GM12878 (cell line): ENCODE data around the gene GNPNAT1. TPM values are rescaled to one million over a fixed set of nuclear protein-coding genes. Genes with fewer than 3 reads are reported as not detected.

ENCODE experiments used
- ATAC-seq: fragments of 200-7000 bp; cut with Tn5 transposase; 3 replicates; pipeline ENCODE4 v1.9.1; 2020; ENCODE audit warnings: mild to moderate bottlenecking, moderate library complexity
- BruUV-seq: library from RNA; stranded (reverse); fragments of 400-500 nt; replicated peaks from 2 replicates; lab custom pipeline; 2021; lab: Mats Ljungman, UMichigan
- CTCF ChIA-PET: fragments of 300-600 bp; sonication (Branson Sonifier 250); formaldehyde crosslinking; extraction: SDS; loops from one replicate; lab custom pipeline; 2021; ENCODE audit warnings: inconsistent platforms; lab: Yijun Ruan, JAX
- POLR2A ChIA-PET: fragments of 350-600 bp; formaldehyde crosslinking; extraction: SDS; loops from one replicate; lab custom pipeline; 2021; ENCODE audit warnings: inconsistent platforms; lab: Charles Lee
- RAD21 ChIA-PET: fragments of 300-600 bp; sonication (Branson Sonifier 250); formaldehyde crosslinking; loops from one replicate; lab custom pipeline; 2023; ENCODE audit warnings: antibody characterized with exemption; ENCODE audit not compliant: unreplicated experiment; lab: Charles Lee
- SMC1A ChIA-PET: fragments of 300-600 bp; sonication (Branson Sonifier 250); formaldehyde crosslinking; loops from one replicate; lab custom pipeline; 2023; ENCODE audit not compliant: unreplicated experiment, uncharacterized antibody; lab: Charles Lee
- DNase-seq: peaks from one replicate; pipeline ENCODE4 v3.0.0-alpha.2; 2011; ENCODE audit warnings: low read depth, low spot score
- FAIRE-seq: peaks from 3 replicates; lab custom pipeline; 2011; peaks lifted over from hg19 to GRCh38; lab: Jason Lieb, UNC
- H2AFZ ChIP-seq: 2 replicates; pipeline ENCODE4 v1.6.0; 2011; ENCODE audit warnings: low read depth, low read length, control low read depth; ENCODE audit not compliant: control insufficient read depth
- H3K27ac ChIP-seq: 2 replicates; pipeline ENCODE4 v1.5.1; 2011; ENCODE audit warnings: control low read depth; ENCODE audit not compliant: control insufficient read depth, insufficient read depth
- H3K27me3 ChIP-seq, 2 experiments: replicated peaks in 1 of 2; 2 replicates each; pipeline versions ENCODE4 v1.6.0 to v1.6.1; 2011; ENCODE audit warnings: low read length in 1 of 2; ENCODE audit not compliant: control insufficient read depth in 2 of 2, insufficient read depth in 2 of 2
- H3K36me3 ChIP-seq, 2 experiments: 2 replicates each; pipeline ENCODE4 v1.5.1; 2011; ENCODE audit warnings: low read length in 1 of 2; ENCODE audit not compliant: control insufficient read depth in 2 of 2, insufficient read depth in 2 of 2
- H3K4me1 ChIP-seq: 2 replicates; pipeline ENCODE4 v1.6.1; 2011; ENCODE audit warnings: mild to moderate bottlenecking, low read length, moderate library complexity, mixed read lengths; ENCODE audit not compliant: control insufficient read depth, insufficient read depth
- H3K4me2 ChIP-seq: 2 replicates; pipeline ENCODE4 v1.6.0; 2011; ENCODE audit warnings: control low read depth; ENCODE audit not compliant: control insufficient read depth, insufficient read depth
- H3K4me3 ChIP-seq: fragments of 200-600 bp; sonication (generic); 2 replicates; pipeline ENCODE4 v1.5.1; 2016
- H3K79me2 ChIP-seq: 2 replicates; pipeline ENCODE4 v1.6.0; 2011; ENCODE audit warnings: low read length; ENCODE audit not compliant: control insufficient read depth, insufficient read depth
- H3K9ac ChIP-seq: 2 replicates; pipeline ENCODE4 v1.8.0; 2011; ENCODE audit warnings: low read length, control low read depth, mixed read lengths; ENCODE audit not compliant: control insufficient read depth, insufficient read depth
- H3K9me3 ChIP-seq: replicated peaks from 3 replicates; pipeline ENCODE4 v1.5.1; 2011; ENCODE audit warnings: mild to moderate bottlenecking, low read length; ENCODE audit not compliant: control insufficient read depth, insufficient read depth
- H4K20me1 ChIP-seq: 2 replicates; pipeline ENCODE4 v1.6.0; 2011; ENCODE audit not compliant: control insufficient read depth, insufficient read depth
- ATF2 ChIP-seq: IDR thresholded peaks from 2 replicates; pipeline ENCODE4 v1.6.1; 2012; ENCODE audit warnings: low read length, inconsistent platforms
- BACH1 ChIP-seq: fragments of 450-650 bp; IDR thresholded peaks from 2 replicates; pipeline ENCODE4 v1.6.1; 2017; ENCODE audit warnings: mild to moderate bottlenecking, borderline replicate concordance
- ESRRA ChIP-seq: IDR thresholded peaks from 2 replicates; pipeline ENCODE4 v1.6.1; 2012; ENCODE audit warnings: mild to moderate bottlenecking, low read length, improper control_type of control experiment
- EZH2 ChIP-seq: IDR thresholded peaks from 2 replicates; pipeline ENCODE4 v1.6.1; 2012; ENCODE audit warnings: low read depth, mild to moderate bottlenecking, control low read depth, inconsistent platforms, low read length, borderline replicate concordance; ENCODE audit not compliant: control insufficient read depth
- IRF4 ChIP-seq: IDR thresholded peaks from 2 replicates; pipeline ENCODE4 v1.6.1; 2011; ENCODE audit warnings: low read depth, low read length
- IRF5 ChIP-seq: fragments of 450-650 bp; IDR thresholded peaks from 2 replicates; pipeline ENCODE4 v1.6.1; 2017; ENCODE audit warnings: borderline replicate concordance
- MTA2 ChIP-seq: fragments of 450-650 bp; IDR thresholded peaks from 2 replicates; pipeline ENCODE4 v1.6.1; 2016; ENCODE audit warnings: low read depth, mild to moderate bottlenecking, moderate library complexity
- NBN ChIP-seq: fragments of 450-650 bp; IDR thresholded peaks from 2 replicates; pipeline ENCODE4 v1.6.1; 2016
- PML ChIP-seq: IDR thresholded peaks from 2 replicates; pipeline ENCODE4 v1.6.1; 2012; ENCODE audit warnings: low read length, inconsistent platforms
- SIN3A ChIP-seq: IDR thresholded peaks from 2 replicates; pipeline ENCODE4 v1.6.1; 2012; ENCODE audit warnings: low read depth, low read length, improper control_type of control experiment
- SMAD5 ChIP-seq: IDR thresholded peaks from 2 replicates; pipeline ENCODE4 v1.6.1; 2016; ENCODE audit warnings: antibody characterized with exemption, low read depth
- SUPT20H ChIP-seq: IDR thresholded peaks from 2 replicates; pipeline ENCODE4 v1.6.1; 2011; ENCODE audit warnings: low read depth, mild to moderate bottlenecking, low read length, moderate library complexity, borderline replicate concordance; ENCODE audit not compliant: control insufficient read depth
- TCF3 ChIP-seq: IDR thresholded peaks from 2 replicates; pipeline ENCODE4 v1.6.1; 2012; ENCODE audit warnings: low read depth, mild to moderate bottlenecking, low read length, borderline replicate concordance; ENCODE audit not compliant: insufficient read depth
- ZNF207 ChIP-seq: fragments of 450-650 bp; IDR thresholded peaks from 2 replicates; pipeline ENCODE4 v1.6.1; 2014; ENCODE audit warnings: antibody characterized with exemption, mild to moderate bottlenecking, borderline replicate concordance
- ZNF24 ChIP-seq: fragments of 450-650 bp; IDR thresholded peaks from 2 replicates; pipeline ENCODE4 v1.6.1; 2017; ENCODE audit warnings: antibody characterized with exemption, mild to moderate bottlenecking
- ZNF687 ChIP-seq: fragments of 450-650 bp; IDR thresholded peaks from 2 replicates; pipeline ENCODE4 v1.6.1; 2017; ENCODE audit warnings: mild to moderate bottlenecking, moderate library complexity
- ZZZ3 ChIP-seq: IDR thresholded peaks from 2 replicates; pipeline ENCODE4 v1.6.1; 2011; ENCODE audit warnings: low read depth; ENCODE audit not compliant: control insufficient read depth, insufficient read length
- WGBS: methylation state at CpG from one replicate; pipeline ENCODE4 v1.1.6; 2016; ENCODE audit warnings: low lambda C conversion rate; ENCODE audit not compliant: insufficient replicate concordance, insufficient coverage; ENCODE audit errors: missing lambda C conversion rate; 5-methylcytosine and 5-hydroxymethylcytosine counted together
- in situ Hi-C: fragments of 300-500 bp; cut with MboI; formaldehyde crosslinking; loops from 9 replicates; pipeline ENCODE4 v1.14.3; 2018; ENCODE audit warnings: mixed read lengths
- intact Hi-C: fragments of 100-400 bp; cut with micrococcal nuclease; formaldehyde crosslinking; loops from one replicate; pipeline ENCODE4 v1.14.2; 2022; ENCODE audit not compliant: unreplicated experiment
- polyA plus RNA-seq, 11 experiments: library from polyadenylated mRNA; depleted of rRNA in 4 of 11; unstranded in 6 of 11; stranded (reverse) in 5 of 11; fragments of >200 nt; fragmentation: Nextera tagmentation in 4 of 11; fragmentation: Illumina TruSeq in 1 of 11; extraction: Ambion mirVana in 4 of 11; extraction: Trizol in 1 of 11; gene quantifications; 1 replicate in 1 of 11; 2 replicates in 10 of 11; pipeline versions ENCODE4 v1.2.1 to v1.2.3, GENCODE V29; 2011 to 2016; ENCODE audit warnings: inconsistent platforms in 2 of 11, missing spikeins in 2 of 11, low read depth in 1 of 11
- total RNA-seq, 4 experiments: library from RNA; depleted of rRNA in 3 of 4; stranded (reverse); fragments of >200 nt in 3 of 4; fragmentation: Illumina TruSeq in 1 of 4; extraction: Trizol in 1 of 4; gene quantifications; 2 replicates each; pipeline versions ENCODE4 v1.2.1 to v1.2.3, GENCODE V29; 2013 to 2021

The GNPNAT1 gene
- total and polyA plus RNA-seq, 10 of the 15 experiments (the other 5 are each of a cell fraction or from before 2014, with no cell fraction given), result 18.9 to 52.6 (median 28.2) TPM

GRCh38 chr14:52778702-52779101, 12.7 kb downstream of the GNPNAT1 start:
- ChIA-PET SMC1A (interaction anchor here (1.9 kb wide), 1 partner anchor 36 kb away, joined by 4 read pairs; no protein-coding TSS in a partner anchor), CTCF (interaction anchor here (1.0 kb wide), 1 partner anchor 46 kb away, joined by 3 read pairs; no protein-coding TSS in a partner anchor), POLR2A (no interaction called here), RAD21 (no interaction called here)
- no peak for FAIRE-seq
- no peaks in the 10 kb centered on the region for H4K20me1 ChIP-seq
- no peaks in the 10 kb centered on the region for H3K79me2 ChIP-seq
- no peak overlapping the region for H3K9ac ChIP-seq
- no TSS peak for BruUV-seq
- H3K27me3 ChIP-seq, result no peaks in the 10 kb centered on the region
- in situ Hi-C loops, result no loop called here
- H2AFZ ChIP-seq, result no peak overlapping the region
- no peak for DNase-seq
- H3K4me2 ChIP-seq, result no peak overlapping the region
- intact Hi-C loops, result no loop called here
- TF ChIP-seq TCF3 (no peak), ZNF207 (no peak), NBN (no peak), EZH2 (no peak), IRF4 (no peak), ZNF24 (no peak), IRF5 (no peak), ESRRA (no peak), SUPT20H (no peak), ATF2 (no peak), SIN3A (no peak), BACH1 (no peak), MTA2 (no peak), SMAD5 (no peak), ZZZ3 (no peak), PML (no peak), ZNF687 (no peak)
- H3K4me3 ChIP-seq, result no peak overlapping the region
- no peak overlapping the region for H3K27ac ChIP-seq
- no peak for ATAC-seq
- H3K36me3 ChIP-seq, result peaks cover 3 to 8% of the 10 kb centered on the region in 2 experiments
- WGBS, result 95% methylated on average over 7 of the region's 7 CpGs
- no peaks in the 10 kb centered on the region for H3K9me3 ChIP-seq
- H3K4me1 ChIP-seq, result no peaks in the 10 kb centered on the region
